Hippocampal formation (tissue), 2 donors: ENCODE measurements around the gene LRRC46.

ENCODE experiments used
- DNase-seq, 2 donors: peaks; one replicate each; lab custom pipeline; 2025; lab: John Stamatoyannopoulos, UW

LRRC46 gene

DNA sequence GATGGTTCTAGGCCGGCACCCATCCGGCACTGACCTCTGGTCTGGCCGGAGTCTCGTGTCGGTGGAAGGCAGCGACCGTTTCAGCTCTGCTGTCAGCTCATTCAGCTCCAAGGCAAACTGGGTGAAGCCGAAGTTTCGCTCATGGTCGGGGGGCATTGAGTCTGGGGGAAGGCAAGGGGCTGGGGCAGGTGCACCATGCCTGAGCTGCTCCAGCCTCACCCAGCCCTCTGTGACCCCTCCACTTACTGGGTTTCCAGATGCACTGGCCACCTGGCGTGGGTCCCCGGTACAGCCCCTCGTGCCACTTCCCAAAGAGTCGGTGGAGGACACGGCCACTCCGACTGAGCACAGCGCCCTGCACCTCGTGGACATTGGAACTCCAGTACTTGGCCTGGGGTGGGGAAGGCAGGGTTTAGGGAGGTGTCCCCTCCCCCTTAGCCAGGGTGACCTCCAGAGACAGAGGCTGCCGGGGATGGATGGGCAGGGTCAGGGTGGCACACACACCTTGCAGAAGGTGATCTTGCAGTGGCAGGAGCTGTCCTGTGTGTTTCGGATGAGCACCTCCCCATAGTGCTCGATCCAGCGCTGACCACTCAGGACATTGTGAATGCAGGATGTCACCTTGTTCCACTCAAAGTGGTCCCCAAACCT, 22.5 kb upstream of the LRRC46 start:
- no peak for DNase-seq

DNA sequence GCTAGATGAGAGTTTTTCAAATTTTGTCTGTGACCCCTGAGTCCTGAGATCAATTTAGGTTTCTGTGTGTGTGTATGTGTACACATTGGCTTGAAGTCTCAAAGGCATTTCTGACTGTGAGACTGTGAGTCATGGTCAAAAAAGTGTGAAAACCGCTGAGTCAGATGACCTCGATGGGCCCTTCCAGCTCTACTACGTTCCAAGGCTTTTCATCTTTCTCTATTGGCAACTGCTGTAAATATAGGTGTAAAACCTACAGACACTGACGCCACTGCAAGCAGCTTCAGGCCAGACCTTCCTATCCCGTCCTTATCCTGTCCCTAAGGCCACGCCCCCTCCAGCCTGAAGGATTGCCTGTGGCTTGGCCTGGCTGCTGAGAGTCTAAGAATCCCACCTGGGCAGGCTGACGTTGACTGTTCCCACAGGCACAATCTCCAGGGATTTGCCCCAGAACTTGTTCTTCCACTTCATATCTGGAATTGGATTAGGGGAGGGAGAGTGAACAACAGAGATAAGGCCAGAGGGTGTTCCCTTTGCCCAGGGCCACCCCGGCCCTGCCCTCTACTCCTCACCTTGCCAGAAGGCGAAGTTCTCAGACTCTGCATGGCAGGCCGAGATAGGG, 21.2 kb upstream of the LRRC46 start:
- no peak for DNase-seq

DNA sequence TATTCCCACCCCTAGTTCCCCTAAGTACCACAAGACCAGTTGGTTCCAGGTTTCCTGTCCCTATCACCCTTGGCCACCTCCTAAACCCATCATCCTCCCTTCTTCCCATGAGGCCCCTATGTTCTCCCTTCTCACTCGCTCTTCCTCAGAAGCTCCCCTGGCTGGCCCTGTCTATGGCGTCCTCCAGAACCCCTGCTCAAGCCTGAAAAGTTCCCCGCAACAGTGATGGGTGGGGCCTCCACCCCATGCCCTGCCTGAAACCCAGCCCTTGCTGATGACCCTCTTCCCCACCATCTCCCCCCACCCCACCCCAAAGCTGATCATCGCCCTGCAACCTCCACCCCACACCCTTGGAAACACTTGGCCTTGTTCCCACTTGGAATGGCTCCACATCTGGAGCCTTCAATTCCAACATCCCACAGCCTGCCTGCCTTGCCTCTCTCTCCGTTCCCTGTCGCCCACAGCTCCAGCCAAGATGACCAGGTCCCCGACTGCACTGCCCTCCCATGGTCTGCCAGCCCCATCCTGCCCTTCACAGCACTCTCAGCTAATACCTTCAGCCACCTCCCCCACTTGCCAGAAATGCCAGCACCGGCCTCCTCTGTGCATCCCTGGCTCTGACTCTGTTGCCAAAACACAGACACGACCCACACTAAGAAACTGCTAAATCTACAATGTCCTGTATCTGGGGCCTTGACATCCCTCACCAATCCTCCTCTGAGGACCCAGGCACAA, 20.4 kb upstream of the LRRC46 start:
- no peak for DNase-seq

DNA sequence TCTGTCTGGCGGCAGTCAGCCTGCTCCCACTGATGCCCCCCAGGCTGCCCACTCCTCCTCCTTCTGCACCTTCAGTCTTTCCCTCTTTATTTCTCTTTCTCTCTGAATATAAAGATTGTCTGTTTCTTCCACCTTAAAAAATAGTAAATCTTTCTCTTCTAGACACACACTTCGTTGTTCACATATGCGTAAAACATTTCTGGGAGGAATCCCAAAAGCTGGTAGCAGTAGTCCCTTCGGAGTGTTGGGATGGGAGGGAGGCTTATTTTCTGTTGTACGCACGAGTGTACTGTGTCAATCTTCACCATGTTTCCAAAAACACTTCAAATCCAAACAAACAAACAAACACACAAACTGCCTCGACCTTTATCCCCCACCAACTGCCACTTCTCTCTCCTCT, 19.8 kb upstream of the LRRC46 start:
- DNase-seq: no peak

DNA sequence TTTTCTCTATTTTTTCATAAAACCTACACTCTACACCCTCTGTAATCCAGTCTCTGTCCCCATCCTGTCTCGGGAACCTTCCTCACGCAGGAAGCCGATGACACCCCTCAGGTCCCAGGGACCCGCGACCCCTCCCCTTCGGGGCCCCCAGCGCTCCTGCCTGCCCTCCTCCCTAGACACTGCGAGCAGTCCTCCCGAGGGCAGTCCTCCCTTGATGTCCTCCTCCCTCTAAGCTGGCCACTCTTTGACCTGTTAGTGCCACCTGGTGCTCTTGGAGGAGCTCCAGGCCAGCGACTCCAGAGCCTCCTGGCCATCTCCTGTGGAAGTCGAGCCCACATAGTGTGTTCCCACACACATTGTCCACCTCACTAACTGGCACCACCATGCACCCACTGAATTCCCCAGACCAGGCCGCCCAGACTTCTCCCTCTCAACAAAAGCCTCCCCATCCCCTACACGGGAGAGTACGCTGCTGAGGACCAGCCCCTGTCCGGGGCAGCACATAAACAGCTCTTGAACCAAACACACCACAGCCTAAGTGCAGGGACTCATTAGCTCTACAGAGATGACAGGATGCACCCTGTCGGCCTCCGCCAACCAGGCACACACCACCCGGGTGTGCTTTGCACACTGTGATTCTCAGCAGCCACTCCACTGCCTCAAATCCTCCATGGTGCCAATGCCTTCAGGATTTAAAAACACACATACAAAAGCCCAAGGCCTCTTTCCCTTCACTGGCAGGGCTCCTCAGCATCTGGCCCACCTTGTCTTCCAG, 19.1 kb upstream of the LRRC46 start:
- DNase-seq: no peak

DNA sequence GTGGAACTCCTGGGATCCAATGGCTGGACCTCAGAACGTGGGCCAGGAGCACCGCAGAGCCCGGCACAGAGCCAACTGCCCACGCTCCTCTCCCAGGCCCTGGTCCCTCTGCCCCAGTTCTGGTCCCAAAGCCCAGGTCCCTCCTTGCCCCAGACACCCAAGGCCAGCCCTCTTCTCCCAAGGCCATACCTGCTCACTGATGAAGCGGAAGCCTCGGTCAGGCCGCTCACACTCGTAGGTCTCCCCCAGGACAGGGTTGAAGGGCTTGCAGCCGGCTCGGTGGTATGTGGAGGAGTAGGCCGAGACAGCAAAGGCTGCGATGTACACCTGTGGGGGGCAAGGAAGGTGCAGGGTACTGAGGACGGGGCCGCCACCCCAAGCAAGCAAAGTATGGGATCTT, 18.4 kb upstream of the LRRC46 start:
- no peak for DNase-seq

DNA sequence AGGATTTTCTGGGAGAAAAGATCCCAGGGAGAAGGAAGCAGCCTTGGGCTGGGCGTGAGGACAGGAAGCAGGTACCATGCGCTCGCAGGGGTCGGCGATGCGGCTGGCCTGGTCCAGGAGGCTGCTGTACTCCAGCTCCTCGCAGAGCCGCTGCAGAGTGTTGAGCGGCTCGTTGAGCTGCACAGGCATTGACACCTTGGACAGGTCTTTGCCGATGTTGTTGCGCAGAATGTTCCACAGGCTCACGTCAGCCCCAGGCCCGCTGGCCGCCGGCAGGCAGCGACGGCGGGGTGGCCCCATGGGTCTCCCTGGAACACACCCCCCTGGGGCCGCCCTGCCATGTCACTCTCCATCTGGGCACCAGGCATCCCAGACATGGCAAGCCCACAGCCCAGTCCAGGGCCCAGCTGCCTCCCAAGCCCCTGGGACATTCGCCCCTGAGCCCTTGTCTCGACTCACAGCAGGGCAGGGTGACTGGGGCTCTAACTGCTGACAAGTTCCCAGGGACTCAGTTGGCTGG, 17.9 kb upstream of the LRRC46 start:
- no peak for DNase-seq

DNA sequence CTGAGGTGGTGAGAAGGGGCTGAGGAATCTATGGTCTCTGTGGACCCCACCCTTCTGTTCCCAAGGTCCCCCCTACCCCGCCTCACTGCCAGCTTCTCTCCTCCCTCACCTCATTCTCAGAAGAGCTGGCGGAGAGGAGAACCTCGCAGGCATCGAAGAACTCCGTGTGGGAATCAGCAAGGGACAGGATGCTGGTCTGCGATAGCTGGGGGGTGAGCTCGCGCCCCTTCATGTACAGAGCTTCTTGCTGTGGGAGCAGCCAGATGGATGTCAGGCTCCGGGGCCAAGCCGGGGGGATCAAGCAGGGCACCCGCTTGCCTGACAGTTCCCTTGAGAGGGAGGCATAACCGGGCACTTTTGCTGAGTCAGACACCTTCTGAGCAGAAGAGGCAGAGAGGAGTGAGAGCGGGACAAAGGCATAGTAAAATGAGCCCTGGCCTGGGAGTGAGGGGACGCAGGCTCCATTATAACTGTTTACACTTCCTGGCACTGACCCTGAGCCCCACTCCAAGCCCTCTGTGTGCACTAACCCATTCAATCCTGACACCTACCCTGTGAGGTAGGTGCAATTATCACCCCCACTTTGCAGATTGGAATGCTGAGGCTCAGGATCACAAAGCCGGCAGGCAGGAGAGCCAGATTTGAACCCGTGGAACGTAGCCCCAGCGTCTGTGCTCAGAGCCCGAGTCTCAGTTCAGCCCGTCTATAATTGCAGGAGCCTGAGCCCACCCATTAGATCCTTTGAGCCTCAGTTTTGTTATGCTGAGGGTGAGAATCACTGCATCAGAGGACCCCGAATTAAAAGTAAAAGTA, 16.2 kb upstream of the LRRC46 start:
- no peak for DNase-seq

DNA sequence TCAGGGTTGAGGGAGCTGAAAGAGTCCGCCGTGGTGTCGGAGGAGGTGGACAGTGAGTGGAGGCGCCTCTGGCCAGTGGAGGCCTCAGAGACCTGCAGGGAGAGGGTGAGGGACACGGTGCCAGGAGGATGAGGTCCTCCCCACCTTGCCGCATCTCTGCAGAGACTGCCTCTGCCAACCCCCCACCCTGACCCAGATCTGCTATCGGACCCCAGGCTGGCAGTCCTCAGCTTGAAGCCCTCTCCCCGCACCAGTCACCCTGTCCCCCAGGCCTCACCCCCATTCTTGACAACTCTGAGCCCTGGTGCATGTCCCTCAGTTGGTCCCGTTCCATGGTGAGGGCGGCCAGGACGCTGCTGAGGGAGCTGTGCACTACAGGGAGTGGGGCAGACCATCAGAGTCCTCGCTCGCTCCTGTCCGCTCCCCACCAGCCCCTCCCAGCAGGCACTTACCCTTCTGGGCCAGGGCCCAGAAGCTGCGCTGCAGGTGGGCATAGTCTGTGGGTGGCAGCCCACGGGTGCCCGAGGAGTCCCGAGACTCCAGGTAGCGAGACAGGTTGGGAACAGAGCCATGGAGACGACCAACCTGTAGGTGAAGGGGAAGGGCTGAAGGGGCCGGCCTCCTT, 15.2 kb upstream of the LRRC46 start:
- no peak for DNase-seq

DNA sequence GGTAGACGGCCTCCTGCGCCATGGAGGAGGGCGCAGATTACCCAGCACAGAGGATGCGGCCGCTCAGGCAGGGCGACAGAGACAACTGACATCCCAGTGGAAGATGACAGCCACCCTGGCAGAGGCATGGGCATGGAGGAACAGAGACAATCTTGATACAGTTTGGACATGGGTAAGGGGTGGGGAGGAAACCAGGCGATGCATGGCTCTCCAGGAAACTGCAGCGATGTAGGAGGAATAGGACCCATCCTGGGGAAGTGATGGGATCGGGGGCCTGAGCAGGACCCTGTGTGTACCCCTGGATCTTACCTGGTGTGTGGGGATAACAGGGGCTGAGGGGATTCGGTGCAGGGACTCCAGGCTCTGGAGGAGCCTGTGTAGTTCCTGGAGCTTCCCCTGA, 14.5 kb upstream of the LRRC46 start:
- no peak for DNase-seq

DNA sequence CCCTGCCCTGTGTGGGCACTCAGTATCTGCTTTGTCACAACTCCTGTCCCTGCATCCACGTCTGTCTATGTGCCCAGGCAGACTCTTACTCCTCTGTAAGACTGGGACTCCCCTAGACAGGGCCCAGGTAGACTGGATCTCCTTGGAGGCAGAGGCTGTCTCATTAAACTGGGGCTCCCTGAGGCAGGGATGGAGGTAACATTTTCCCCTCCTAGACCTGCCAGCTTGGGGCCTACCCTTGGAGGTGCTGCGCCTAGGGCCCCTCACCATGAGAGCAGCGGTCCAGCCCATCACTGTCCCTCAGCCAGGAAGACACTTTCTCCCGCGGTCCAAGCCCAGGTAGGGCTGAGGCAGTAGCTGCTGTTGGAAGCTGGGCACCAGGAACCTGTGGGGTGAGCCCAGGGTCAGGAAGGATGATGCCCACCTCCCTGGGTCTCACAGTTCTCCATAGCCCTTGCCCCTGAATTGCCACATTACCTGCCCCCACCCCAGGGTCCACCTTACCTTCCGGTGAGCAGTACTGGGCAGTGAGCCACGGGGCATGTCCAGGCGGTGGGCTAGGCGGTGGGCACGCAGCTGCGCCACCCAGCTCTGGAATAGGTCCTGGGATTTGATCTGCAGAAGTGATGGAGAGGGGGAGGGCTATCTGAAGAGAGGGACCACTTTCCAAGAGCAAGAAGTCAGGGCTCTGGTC, 13.3 kb upstream of the LRRC46 start:
- DNase-seq: no peak

DNA sequence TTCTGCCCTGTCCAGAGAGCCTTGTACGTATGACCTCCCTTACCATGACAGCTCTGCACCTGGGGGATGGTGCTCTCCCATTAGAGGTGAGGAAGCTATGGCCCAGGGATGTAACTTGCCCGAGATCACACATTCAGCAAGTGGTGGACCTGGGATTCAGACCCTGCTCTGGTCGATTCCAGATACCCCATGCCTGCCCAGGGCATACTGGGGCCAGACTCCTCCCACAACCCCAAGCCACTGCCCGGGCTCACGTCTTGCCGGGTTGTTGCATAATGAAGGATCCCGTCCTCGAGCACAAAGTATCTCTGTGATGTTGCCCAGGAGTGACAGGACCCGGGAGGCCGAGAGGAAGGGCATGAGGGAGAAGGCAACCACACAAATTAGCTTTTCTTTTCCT, 12.0 kb upstream of the LRRC46 start:
- no peak for DNase-seq

DNA sequence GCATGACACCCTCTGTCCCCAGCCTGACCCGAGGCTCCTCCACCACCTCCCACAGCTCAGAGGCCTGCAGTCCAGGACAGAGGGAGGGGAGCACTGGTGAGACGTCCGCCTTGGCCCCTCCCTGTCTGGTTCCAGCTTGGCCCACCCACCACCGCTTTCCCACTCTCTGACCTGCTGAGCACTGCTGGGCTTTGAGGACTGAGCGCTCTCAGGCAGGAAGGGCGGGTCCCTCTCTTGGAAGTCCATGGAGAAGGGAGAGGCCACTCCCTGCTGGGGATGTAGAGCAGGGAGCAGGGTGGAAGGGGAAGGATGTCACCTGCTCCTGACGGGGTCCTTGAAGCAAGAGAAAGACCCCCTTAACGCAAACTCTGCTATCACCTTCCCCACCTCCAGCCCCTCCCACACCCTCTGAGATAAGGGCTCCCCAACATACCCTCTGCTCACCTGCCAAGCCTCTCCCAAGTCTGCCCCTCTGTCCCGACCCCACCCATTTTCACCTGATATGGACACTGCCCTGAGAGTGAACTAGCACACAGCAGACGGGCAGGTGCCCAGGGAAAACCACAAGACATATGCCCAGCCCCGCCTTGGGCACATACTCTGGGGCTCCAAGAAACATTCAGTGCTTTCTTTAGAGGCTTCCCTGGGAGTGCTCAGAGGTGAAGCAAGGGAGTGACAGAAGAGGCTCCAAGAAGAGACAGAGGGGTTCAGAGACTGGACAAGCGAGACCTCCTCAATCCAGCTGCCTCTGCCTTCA, 11.3 kb upstream of the LRRC46 start:
- no peak for DNase-seq

DNA sequence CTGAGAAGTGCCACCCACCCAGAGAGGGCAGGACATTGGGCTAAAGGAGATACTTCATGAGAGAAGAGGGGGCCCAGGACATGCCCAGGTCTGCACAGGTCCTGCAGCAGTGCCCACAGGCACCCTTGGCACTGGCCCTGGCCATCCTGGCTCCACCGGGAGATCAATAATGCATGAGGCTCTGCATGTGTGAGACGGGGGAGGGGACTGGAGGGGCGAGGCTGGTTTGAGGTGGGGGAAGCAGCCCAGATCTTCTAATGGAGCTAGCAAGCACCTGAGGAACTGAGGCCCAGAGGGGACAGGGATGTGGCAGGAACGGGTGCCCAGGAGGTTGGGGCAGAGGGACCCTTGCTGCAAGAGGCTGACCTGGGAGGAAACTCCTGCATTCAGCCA, 10.4 kb upstream of the LRRC46 start:
- DNase-seq: no peak

DNA sequence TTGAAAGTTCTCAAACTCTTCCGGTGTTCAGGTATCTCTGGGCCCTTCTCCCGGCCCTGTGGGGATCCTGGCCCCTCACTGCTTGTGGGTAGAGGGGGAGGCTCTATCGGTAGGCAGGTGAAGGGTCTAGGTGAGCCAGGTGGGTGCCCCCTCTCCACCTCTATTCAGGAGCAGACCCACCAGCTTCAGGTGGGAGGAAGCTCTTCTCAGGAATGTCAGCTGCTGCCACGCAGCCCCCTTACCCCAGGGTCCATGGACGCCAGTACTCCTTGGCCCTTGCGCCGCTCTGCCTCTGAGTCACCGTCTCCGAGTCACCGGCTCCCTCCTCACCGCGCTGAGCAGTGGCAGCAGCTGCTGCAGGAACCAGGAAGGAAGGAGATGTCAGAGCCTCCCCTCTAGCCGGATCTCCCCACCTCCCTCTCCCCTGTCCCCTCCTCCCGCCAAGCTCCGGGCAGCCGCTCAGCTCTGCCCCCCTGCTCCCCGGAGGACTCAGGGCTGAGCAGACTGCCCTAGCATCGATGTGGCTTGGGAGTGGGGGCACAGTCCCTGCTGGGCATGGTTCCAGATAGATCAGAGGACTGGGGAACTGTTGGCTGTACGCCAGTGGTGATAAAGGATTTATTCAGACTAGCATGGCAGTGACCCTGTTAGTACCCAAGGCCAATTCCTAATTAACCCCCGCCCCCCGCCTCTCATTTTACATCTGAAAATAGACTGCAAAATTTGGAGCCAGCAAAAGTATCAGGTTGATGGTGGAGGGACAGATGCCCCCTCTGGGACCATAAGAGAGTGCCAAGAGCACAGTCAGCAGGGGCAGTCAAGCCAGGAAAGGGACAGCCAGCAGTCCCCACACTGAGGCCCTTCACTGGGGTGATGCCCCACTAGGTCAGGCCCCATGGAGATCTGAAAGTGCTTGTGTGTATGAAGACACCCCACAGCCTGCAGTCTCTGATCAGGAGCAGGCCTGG, 9.8 kb upstream of the LRRC46 start, which contains the start of gene OSBPL7:
Gene OSBPL7 (minus strand): TSS at position 371 of the 968 bp plus-strand sequence. CDS start 1,516 bp downstream, outside the sequence.
- DNase-seq: peak; percentile 69 to 75

DNA sequence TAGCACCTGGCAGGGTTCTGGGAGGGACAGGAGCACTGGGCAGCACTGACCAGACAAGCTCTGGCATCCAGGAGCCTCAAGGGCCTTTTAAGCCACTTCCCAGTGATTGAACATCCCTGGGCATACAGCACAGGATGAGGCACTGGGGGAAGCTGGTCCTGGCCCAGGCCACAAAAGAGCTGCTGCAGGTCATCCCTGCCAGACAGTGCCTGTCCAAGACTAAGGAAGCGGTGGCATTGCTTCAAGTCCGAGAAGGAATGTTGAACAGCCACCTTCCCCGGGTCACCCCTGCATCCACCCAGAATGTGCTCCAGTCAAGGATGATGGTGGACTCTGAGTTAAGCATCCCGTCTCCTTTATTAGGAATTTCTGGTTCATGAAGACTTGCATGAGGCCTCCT, 8.7 kb upstream of the LRRC46 start:
- DNase-seq: no peak

DNA sequence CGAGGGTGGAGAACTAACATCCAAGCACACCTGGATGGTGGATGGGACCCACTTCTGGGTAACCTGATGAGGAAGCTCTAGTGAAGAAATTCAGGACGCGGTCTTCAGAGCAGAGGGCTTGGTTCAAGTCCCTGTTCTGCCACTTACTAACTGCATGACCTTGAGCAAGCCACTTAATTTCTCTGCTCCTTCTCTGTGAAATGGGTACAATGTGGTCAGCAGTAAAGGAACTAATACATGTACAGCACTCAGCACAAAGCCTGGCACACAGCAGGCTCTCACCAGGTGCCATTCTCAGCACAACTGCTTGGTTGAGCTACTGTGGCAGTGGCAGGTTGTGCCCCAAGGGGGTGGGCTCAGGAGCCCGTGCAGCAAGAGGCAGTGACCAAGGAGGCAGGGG, 8.0 kb upstream of the LRRC46 start:
- no peak for DNase-seq

DNA sequence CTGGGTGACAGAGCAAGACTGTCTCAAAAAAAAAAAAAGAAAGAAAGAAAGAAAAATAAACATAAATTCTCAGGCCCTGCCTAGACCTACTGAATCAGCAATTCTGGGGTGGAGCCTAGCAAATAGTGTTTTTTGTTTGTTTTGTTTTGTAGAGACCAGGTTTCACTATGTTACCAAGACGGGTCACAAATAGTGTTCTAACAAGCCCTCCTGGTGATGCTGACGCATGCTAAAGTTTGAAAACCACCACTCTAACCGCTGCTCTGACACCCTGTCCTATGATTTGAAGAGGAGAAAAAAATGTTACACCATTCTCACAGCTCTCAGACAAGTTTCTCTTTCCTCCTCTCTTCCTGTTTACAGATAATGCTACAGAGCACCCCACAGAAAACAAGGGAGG, 1.6 kb upstream of the LRRC46 start:
- no peak for DNase-seq
